HCT116 (cell line): ENCODE data around the gene IGF2BP3. TPM values are rescaled to one million over a fixed set of nuclear protein-coding genes. Genes with fewer than 3 reads are reported as not detected.

Source experiments
- ATAC-seq: fragments of 200-7000 bp; cut with Tn5 transposase; 2 replicates; pipeline ENCODE4 v1.9.1; 2020; ENCODE audit warnings: mild to moderate bottlenecking, moderate library complexity
- BruUV-seq: library from RNA; stranded (reverse); fragments of 400-500 nt; replicated peaks from 2 replicates; lab custom pipeline; 2021; lab: Mats Ljungman, UMichigan
- CTCF ChIA-PET: fragments of 300-600 bp; sonication (Branson Sonifier 250); formaldehyde crosslinking; loops from one replicate; lab custom pipeline; 2021; ENCODE audit warnings: antibody characterized with exemption; lab: Charles Lee
- POLR2A ChIA-PET: fragments of 300-600, 350-600 bp; sonication (Branson Sonifier 250); formaldehyde crosslinking; loops from one replicate; lab custom pipeline; 2021; ENCODE audit warnings: antibody characterized with exemption; lab: Charles Lee
- RAD21 ChIA-PET, 2 experiments: fragments of 300-600 bp; sonication (Branson Sonifier 250); formaldehyde crosslinking; loops; one replicate each; lab custom pipeline; 2023; ENCODE audit warnings: low total read pairs in 2 of 2; ENCODE audit not compliant: uncharacterized antibody in 2 of 2, unreplicated experiment in 2 of 2, low non-redundant PET in 1 of 2; lab: Charles Lee
- DNase-seq: peaks from one replicate; pipeline ENCODE4 v3.0.0-alpha.2; 2010; ENCODE audit warnings: low read depth, low spot score
- H2AFZ ChIP-seq: fragments of 200-600 bp; shearing (Covaris generic), sonication (generic); 2 replicates; pipeline ENCODE4 v1.6.1; 2017; ENCODE audit warnings: low read depth, mixed run types, mixed read lengths, antibody characterized with exemption, low read length; ENCODE audit not compliant: poor library complexity, severe bottlenecking
- H3K27ac ChIP-seq: 2 replicates; pipeline ENCODE4 v1.5.1; 2012; ENCODE audit warnings: low read depth, low read length
- H3K27me3 ChIP-seq: fragments of 200-600 bp; sonication (generic); 2 replicates; pipeline ENCODE4 v1.6.1; 2016; ENCODE audit warnings: mixed run types, low read length, mixed read lengths; ENCODE audit not compliant: insufficient read depth
- H3K36me3 ChIP-seq, 2 experiments: fragments of 200-500 bp in 1 of 2; fragments of 200-600 bp in 1 of 2; sonication (Bioruptor generic) in 1 of 2; sonication (generic) in 1 of 2; 2 replicates each; pipeline versions ENCODE4 v1.5.1 to v1.6.1; 2014 to 2016; ENCODE audit warnings: low read length in 2 of 2, inconsistent platforms in 1 of 2, mixed read lengths in 1 of 2, mixed run types in 1 of 2; ENCODE audit not compliant: insufficient read depth in 2 of 2, control insufficient read depth in 1 of 2
- H3K4me1 ChIP-seq, 2 experiments: fragments of 200-600 bp in 1 of 2; sonication (generic) in 1 of 2; 2 replicates each; pipeline versions ENCODE4 v1.5.1 to v1.6.1; 2012 to 2017; ENCODE audit warnings: low read length in 2 of 2, inconsistent platforms in 1 of 2, mild to moderate bottlenecking in 1 of 2, mixed read lengths in 1 of 2, mixed run types in 1 of 2, moderate library complexity in 1 of 2; ENCODE audit not compliant: insufficient read depth in 2 of 2, control insufficient read depth in 1 of 2
- H3K4me2 ChIP-seq: fragments of 200-600 bp; sonication (generic); 2 replicates; pipeline ENCODE4 v1.6.1; 2017; ENCODE audit warnings: mixed run types, low read length, mixed read lengths
- H3K4me3 ChIP-seq, 2 experiments: fragments of 200-600 bp in 1 of 2; sonication (generic) in 1 of 2; replicated peaks in 1 of 2; 2 replicates each; pipeline ENCODE4 v1.5.1; 2011 to 2016; ENCODE audit warnings: low read length in 2 of 2, control low read depth in 1 of 2, low read depth in 1 of 2, mild to moderate bottlenecking in 1 of 2, mixed read lengths in 1 of 2, mixed run types in 1 of 2
- H3K79me2 ChIP-seq: fragments of 200-600 bp; sonication (generic); 2 replicates; pipeline ENCODE4 v1.6.1; 2017; ENCODE audit warnings: mild to moderate bottlenecking, mixed run types, low read length, moderate library complexity, mixed read lengths; ENCODE audit not compliant: insufficient read depth
- H3K9ac ChIP-seq: fragments of 200-600 bp; sonication (generic); 2 replicates; pipeline ENCODE4 v1.6.1; 2016; ENCODE audit warnings: low read length, mixed read lengths
- H3K9me2 ChIP-seq: fragments of 200-600 bp; sonication (generic), shearing (Covaris generic); 2 replicates; pipeline ENCODE4 v1.6.1; 2017; ENCODE audit warnings: mixed run types, mild to moderate bottlenecking, moderate library complexity; ENCODE audit not compliant: insufficient read depth
- H3K9me3 ChIP-seq, 2 experiments: fragments of 200-500 bp in 1 of 2; fragments of 200-600 bp in 1 of 2; sonication (Bioruptor generic) in 1 of 2; sonication (generic) in 1 of 2; 2 replicates each; pipeline ENCODE4 v1.6.1; 2014 to 2017; ENCODE audit warnings: low read length in 2 of 2, mixed read lengths in 2 of 2, inconsistent platforms in 1 of 2, low read depth in 1 of 2, mild to moderate bottlenecking in 1 of 2, mixed run types in 1 of 2, moderate library complexity in 1 of 2; ENCODE audit not compliant: control insufficient read depth in 1 of 2, insufficient read depth in 1 of 2
- H4K20me1 ChIP-seq: fragments of 200-600 bp; sonication (generic), shearing (Covaris generic); 2 replicates; pipeline ENCODE4 v1.6.1; 2017; ENCODE audit warnings: mixed run types, mild to moderate bottlenecking, moderate library complexity; ENCODE audit not compliant: insufficient read depth
- EZH2 ChIP-seq: fragments of 200-600 bp; sonication (generic); IDR thresholded peaks from 2 replicates; pipeline ENCODE4 v1.6.1; 2017; ENCODE audit warnings: antibody characterized with exemption, mixed run types
- RAD21 ChIP-seq: IDR thresholded peaks from 2 replicates; pipeline ENCODE4 v1.6.1; 2012; ENCODE audit warnings: low read depth, mild to moderate bottlenecking
- TCF7L2 ChIP-seq: IDR thresholded peaks from 2 replicates; pipeline ENCODE4 v1.7.0; 2011; ENCODE audit warnings: borderline replicate concordance, inconsistent platforms; ENCODE audit not compliant: insufficient read depth, insufficient read length; ENCODE audit errors: extremely low read depth
- ZBTB33 ChIP-seq: IDR thresholded peaks from 2 replicates; pipeline ENCODE4 v1.6.1; 2011; ENCODE audit warnings: mild to moderate bottlenecking, low read length, moderate library complexity; ENCODE audit not compliant: insufficient replicate concordance; ENCODE audit errors: extremely low read depth
- intact Hi-C: fragments of 100-400 bp; cut with micrococcal nuclease; formaldehyde crosslinking; loops from 2 replicates; pipeline ENCODE4 v1.10.0; 2022
- total RNA-seq: library from RNA; stranded (reverse); gene quantifications from one replicate; pipeline ENCODE4 v1.2.1, GENCODE V29; 2021; ENCODE audit not compliant: unreplicated experiment

IGF2BP3 gene
- total RNA-seq, 1 experiment from 2014 or later, result 79.1 TPM

- no peak overlapping the region for H2AFZ ChIP-seq
- POLR2A ChIA-PET, result no interaction called here
- H3K4me2 ChIP-seq, result no peak overlapping the region
- no peaks in the 10 kb centered on the region for H3K4me1 ChIP-seq
- H3K9me3 ChIP-seq, result no peaks in the 10 kb centered on the region
- no TSS peak for BruUV-seq
- no peaks in the 10 kb centered on the region for H3K9me2 ChIP-seq
- H4K20me1 ChIP-seq, result no peaks in the 10 kb centered on the region
- no peaks in the 10 kb centered on the region for H3K27me3 ChIP-seq
- no peaks in the 10 kb centered on the region for H3K36me3 ChIP-seq
- RAD21 ChIA-PET, result no interaction called here
- ATAC-seq (no peak), DNase-seq (no peak)
- H3K27ac ChIP-seq, result no peak overlapping the region
- intact Hi-C loops, result no loop called here
- TF ChIP-seq TCF7L2, result no peak
- H3K79me2 ChIP-seq, result no peaks in the 10 kb centered on the region
- CTCF ChIA-PET, result no interaction called here
- no peak overlapping the region for H3K9ac ChIP-seq
- H3K4me3 ChIP-seq, result no peak overlapping the region
Measured at GRCh38 chr7:23494009-23494408, 23.7 kb upstream of the IGF2BP3 start.

GRCh38 chr7:23491502-23491901, 21.2 kb upstream of the IGF2BP3 start:
- H3K27ac ChIP-seq, result no peak overlapping the region
- H3K4me3 ChIP-seq, result no peak overlapping the region
- H3K9me3 ChIP-seq, result no peaks in the 10 kb centered on the region
- no peak overlapping the region for H3K9ac ChIP-seq
- ChIA-PET CTCF (no interaction called here), POLR2A (no interaction called here), RAD21 (no interaction called here)
- H3K4me2 ChIP-seq, result no peak overlapping the region
- no peak for ATAC-seq
- H3K9me2 ChIP-seq, result no peaks in the 10 kb centered on the region
- H3K36me3 ChIP-seq, result no peaks in the 10 kb centered on the region
- H3K79me2 ChIP-seq, result no peaks in the 10 kb centered on the region
- no TSS peak for BruUV-seq
- no peaks in the 10 kb centered on the region for H3K4me1 ChIP-seq
- intact Hi-C loops, result no loop called here
- TF ChIP-seq EZH2 (no peak), RAD21 (no peak), ZBTB33 (no peak)
- H2AFZ ChIP-seq, result no peak overlapping the region
- no peaks in the 10 kb centered on the region for H3K27me3 ChIP-seq
- no peak for DNase-seq
- no peaks in the 10 kb centered on the region for H4K20me1 ChIP-seq
